GM21786 (cell line): ENCODE measurements around the gene GRP.

Source experiments
- ATAC-seq: cut with Tn5 transposase; IDR thresholded peaks from one replicate; pipeline ENCODE4 v1.9.1; 2021; ENCODE audit not compliant: unreplicated experiment

Gene GRP

DNA sequence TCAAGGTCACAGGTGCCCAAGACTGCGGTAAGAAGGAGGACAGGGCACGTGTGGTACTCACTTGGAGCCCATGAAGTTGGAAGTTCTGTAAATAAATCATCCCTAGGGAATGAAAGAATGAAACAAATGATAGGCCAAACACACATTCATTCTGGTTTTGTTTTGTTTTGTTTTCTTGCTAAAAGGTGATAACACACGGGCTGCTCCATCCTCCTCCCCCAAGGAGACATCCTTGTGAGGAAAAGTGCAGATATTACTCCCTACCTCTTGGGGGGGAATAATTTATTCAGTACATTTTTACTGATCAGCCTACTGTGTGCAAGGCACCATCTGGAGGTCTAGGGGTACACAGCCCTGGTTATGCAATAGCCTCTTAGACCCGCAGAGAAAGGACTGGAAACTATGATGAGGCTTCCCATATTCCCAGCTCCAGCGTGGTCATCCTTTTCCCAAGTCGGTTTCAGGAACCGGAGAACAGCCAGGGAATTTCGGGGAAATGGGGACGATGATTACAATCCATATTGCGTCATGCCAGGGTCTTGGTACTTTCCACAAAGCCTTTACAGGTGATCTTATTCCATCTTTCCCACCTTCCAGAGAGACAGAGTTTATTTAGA, 47.0 kb downstream of the GRP start:
- no peak for ATAC-seq

GRCh38 chr18:59267503-59268126, 47.7 kb downstream of the GRP start:
- ATAC-seq: no peak

GRCh38 chr18:59268127-59268720, 48.3 kb downstream of the GRP start:
- ATAC-seq: no peak

DNA sequence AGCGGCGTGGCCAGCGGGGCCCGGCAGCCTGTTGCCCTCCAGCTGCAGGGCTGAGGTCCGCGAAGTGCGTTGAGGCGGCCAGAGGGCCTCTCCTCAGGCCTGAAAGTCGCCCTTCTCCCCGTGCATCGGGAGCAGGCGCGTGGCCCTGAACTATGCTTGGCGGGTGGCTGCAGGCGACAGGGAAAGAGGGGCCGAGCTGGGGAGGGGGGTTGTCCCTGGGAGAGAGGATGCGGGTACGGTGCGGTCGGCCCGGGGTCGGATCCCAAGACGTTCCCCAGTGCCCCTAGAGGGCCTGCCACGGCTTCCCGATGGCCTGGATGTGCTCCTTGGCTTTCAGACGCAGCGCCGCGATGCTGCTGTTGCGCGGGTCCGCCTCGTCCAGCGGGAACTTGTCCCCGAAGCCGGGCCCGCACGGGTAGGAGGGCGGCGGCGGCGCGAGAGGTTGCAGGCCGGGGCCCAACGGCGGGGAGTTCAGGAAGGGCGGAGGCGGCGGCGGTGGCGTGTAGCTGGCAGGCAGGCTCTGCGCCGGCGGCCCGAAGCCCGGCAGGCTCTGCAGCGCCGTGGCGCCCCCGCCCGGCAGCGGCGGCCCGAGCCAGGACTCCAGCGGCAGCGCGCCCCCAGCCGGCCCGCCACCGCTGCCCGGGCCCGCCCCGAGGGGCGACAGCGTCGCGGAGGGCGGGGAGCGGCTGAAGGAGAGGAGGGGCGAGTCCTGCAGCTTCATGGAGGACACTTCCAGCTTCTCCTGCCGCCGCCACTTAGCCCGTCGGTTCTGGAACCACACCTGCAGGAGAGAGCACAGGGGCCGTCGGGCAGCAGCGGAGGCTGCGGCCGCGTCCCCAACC, 49.0 kb downstream of the GRP start:
- ATAC-seq: no peak

DNA sequence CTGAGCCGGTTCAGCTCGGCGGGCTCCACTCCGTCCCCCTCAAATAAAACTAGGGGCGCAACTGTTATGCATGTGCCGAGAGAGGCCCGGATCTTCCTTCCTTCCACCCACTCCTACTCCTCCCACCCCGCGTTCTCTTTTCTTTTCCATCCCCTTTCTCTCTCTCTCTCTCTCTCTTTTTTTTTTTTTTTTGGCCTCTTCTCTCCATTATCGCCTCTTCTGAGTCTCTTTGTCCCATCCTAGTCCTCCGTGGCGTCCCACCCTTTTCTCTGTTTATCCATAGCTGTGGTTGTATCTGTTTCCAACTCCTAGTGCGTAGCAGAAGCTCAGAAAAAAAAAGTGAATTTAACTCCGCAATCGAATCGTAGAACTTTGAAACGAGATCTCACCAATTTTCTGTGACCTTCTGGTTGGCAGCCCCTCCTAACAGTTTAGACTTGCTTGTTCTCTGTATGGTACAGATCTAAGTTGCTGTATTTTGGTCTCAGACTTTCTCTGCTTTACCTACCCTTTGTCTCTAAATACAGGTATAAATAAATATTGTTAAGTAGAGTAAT, 49.7 kb downstream of the GRP start:
- ATAC-seq: no peak

GRCh38 chr18:59270689-59271257, 50.8 kb downstream of the GRP start:
- no peak for ATAC-seq

- no peak for ATAC-seq
Measured at GRCh38 chr18:59271606-59272220, 51.8 kb downstream of the GRP start.

- ATAC-seq: no peak
Measured at GRCh38 chr18:59272221-59272888, 52.4 kb downstream of the GRP start.

DNA sequence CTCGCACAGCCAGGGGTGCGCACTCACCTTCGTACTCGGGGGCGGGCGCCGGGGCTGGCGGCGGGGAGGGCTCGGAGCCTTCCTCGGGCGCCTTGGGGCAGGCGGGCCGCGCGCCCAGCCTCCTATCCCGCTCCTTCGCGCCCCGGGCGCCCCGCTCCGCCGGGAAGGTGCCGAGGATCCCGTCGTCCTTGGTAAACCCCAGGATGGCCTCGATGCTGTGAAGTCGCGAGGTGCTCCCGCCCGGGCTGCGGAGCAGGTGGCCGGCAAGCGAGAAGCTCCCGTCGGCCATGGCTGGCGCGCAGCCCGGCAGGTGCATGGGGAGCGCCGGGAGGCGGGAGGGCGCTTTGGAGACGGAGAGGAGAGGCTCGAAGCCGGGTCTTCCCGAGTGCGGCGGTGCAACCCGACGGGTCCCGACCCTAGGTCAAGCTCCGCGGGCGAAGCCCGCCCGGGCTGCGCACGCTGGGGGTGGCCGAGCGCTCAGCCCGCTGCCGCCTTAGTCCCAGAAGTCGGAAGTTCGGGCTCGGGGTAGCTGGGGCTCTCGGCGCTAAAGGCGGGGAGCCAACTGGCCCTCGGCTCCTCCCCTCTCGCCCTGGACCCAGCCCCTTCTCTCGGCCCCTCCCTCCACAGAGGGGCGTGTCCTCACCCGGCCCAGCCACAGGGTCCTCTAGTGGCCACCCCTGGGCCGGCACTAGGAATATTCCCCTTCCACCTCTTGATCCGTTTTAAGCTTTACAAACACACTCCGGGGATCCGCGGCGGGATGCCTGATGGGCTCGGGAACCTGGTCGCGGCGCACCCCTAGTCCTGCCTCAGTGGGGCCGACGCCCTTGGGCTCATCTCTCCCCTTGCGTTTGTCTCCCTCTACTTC, 53.2 kb downstream of the GRP start, which contains the start of gene RAX:
TSS of gene RAX (minus strand) at position 564 of the 868 bp plus-strand sequence. CDS start at position 316, 248 bp downstream.
- no peak for ATAC-seq

GRCh38 chr18:59273759-59274532, 54.0 kb downstream of the GRP start:
- no peak for ATAC-seq

DNA sequence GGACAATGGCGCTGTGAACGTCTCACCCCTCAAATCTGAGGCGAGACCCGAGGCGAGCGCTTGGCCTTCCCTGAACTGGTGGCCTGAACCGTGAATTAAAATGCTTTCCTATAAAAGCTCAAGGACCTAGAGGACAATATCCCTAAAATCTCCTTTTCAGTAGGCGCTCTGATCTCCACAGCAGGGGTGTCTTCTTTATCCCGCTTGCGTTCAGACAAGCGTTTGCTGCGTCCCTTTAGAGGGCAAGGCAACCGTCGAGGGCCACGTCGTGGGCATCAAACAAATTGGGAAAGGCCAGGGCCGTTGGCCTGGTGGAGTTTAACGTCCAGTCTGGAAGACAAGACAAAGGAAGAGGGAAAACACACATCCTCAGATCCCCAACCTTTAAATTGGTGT, 54.6 kb downstream of the GRP start:
- ATAC-seq: no peak

DNA sequence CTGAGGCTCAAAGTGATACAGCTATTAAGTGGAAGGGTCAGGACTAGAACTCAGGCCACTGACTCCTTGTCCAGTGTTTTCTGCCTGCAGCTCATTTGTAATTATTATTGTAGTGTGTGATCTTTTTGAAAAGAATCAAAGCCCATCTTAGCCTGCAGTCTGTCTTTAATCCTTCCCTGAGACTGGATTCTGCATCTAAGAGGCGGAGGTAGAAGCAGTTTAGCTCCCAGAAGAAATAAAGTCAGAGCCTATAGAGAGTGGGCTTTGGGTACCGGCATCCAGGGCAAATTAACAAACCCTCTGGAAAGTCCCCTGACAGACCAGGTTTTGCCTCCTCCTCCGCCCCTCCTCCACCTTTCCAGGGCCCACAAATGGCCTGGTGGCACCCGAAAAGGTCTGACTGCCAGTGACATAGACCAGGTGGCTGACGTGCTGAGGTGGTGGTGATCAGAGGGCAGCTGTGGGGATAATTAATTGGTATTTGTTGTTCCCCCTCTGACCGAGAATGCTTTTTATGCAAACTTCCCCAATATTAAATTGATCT, 55.5 kb downstream of the GRP start:
- no peak for ATAC-seq

DNA sequence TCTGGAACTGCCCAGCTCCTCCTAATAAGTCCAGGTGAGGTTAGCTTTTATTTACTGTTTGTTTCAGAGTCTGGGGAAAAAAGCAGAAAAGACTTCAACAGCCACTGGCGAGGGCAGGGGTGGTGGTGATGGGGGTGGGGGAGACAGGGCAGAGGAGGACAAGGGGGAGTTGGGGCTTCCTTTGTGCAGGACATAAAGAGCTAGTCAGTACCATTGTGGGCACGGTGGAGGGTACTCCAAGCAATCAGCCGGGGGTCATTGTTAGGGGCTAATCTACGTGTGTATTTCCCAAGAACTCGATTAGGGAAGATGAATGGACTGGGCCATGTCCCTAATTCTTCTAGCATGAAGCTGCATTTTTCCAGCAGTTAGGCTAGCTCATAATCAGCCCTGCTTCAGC, 56.1 kb downstream of the GRP start:
- ATAC-seq: no peak

DNA sequence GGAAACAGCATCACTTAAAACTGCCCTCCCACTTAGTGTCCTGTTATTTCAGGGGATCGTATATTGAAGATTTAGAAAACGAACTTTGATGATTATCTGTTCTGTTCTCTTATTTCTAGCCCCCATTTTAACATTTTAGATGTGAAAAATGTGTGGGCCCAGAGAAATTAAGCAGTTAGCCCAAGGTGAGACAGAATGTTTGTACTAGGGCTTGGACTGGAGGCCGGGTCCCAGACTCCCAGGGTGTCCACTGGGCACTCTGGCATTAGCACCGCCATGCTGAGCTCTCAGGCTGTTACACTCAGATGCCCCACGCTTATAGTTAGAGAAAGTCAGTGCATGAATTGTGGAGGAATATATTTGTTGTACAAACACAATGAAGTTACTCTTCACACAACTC, 58.8 kb downstream of the GRP start:
- no peak for ATAC-seq

- no peak for ATAC-seq
Measured at GRCh38 chr18:59279193-59279592, 59.2 kb downstream of the GRP start.

DNA sequence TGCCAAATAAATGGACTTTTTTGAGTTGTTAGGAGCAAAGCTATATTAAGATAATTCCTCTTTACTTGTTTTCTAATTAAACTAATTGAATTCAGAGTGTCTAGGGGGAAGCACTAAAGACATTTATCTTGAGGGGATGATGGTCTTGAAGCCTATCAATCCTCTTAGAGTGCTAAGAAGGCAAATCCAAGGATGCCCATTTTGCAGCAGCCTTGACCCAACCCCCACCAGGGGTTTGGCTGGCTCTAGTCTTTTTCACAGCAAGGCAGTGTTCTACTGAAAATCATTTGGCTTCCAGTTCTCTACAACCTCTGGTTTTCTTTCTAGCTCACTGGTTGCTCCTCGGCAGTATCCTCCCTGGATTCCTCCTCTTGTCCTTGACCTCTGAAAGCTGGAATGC, 59.8 kb downstream of the GRP start:
- ATAC-seq: no peak
